ENCODE measurements around the gene TAS2R19.
A peak's percentile ranks its signal among the peaks of the same experiment; 100 is the strongest.
"Not testable (repeated sequence)": the region's sequence is repeated elsewhere in the genome, so short reads cannot be mapped to it uniquely, and the experiment has no call there.

The TAS2R19 gene

GRCh38 chr12:11022520-11022919, at the start of gene TAS2R19:
TAS2R19 (minus strand) TSS chr12:11022620; CDS start chr12:11022571, 49 bp downstream.
- H3K4me3 ChIP-seq (ENCODE audit: low read depth, low read length), result no peak within 1 kb of the TSS
- TF ChIP-seq CTCF (IDR thresholded peaks at IDR 0.05; ENCODE audit: low read depth, low read length, missing control alignments), result no peak
- in situ Hi-C loops (cut with HindIII; ENCODE audit: low sequenced_read_pairs), result no loop called here
- no peak for DNase-seq (ENCODE audit: low read depth)

- no peak for TF ChIP-seq CTCF (IDR thresholded peaks at IDR 0.05; ENCODE audit: low read depth, low read length, missing control alignments)
- H3K4me3 ChIP-seq (ENCODE audit: low read depth, low read length), result no peak overlapping the region
- in situ Hi-C loops (cut with HindIII; ENCODE audit: low sequenced_read_pairs), result no loop called here
- DNase-seq (ENCODE audit: low read depth), result no peak
Observed at GRCh38 chr12:11071414-11071813, 49.0 kb upstream of the TAS2R19 start.

GRCh38 chr12:11070999-11071398, 48.6 kb upstream of the TAS2R19 start:
- no peak for TF ChIP-seq CTCF (IDR thresholded peaks at IDR 0.05; ENCODE audit: low read depth, low read length, missing control alignments)
- in situ Hi-C loops (cut with HindIII; ENCODE audit: low sequenced_read_pairs), result no loop called here
- no peak overlapping the region for H3K4me3 ChIP-seq (ENCODE audit: low read depth, low read length)
- DNase-seq (ENCODE audit: low read depth), result no peak

- no peak overlapping the region for H3K4me3 ChIP-seq (ENCODE audit: low read depth, low read length)
- no peak for TF ChIP-seq CTCF (IDR thresholded peaks at IDR 0.05; ENCODE audit: low read depth, low read length, missing control alignments)
- DNase-seq (ENCODE audit: low read depth), result no peak
- in situ Hi-C loops (cut with HindIII; ENCODE audit: low sequenced_read_pairs), result no loop called here
Observed at GRCh38 chr12:11069854-11070365, 47.5 kb upstream of the TAS2R19 start.

GRCh38 chr12:11067514-11067913, 45.1 kb upstream of the TAS2R19 start:
- no peak overlapping the region for H3K4me3 ChIP-seq (ENCODE audit: low read depth, low read length)
- peak; percentile 6 for DNase-seq (ENCODE audit: low read depth)
- TF ChIP-seq CTCF (IDR thresholded peaks at IDR 0.05; ENCODE audit: low read depth, low read length, missing control alignments), result no peak
- in situ Hi-C loops (cut with HindIII; ENCODE audit: low sequenced_read_pairs), result no loop called here

GRCh38 chr12:11062194-11062593, 39.8 kb upstream of the TAS2R19 start, which contains the start of gene TAS2R46:
TAS2R46 (minus strand) TSS chr12:11062294; CDS start chr12:11062294, 0 bp downstream.
- H3K4me3 ChIP-seq (ENCODE audit: low read depth, low read length); in situ Hi-C loops (cut with HindIII; ENCODE audit: low sequenced_read_pairs); DNase-seq (ENCODE audit: low read depth): not testable (repeated sequence)

- no peak for TF ChIP-seq CTCF (IDR thresholded peaks at IDR 0.05; ENCODE audit: low read depth, low read length, missing control alignments)
- no peak for DNase-seq (ENCODE audit: low read depth)
- H3K4me3 ChIP-seq (ENCODE audit: low read depth, low read length), result no peak overlapping the region
- in situ Hi-C loops (cut with HindIII; ENCODE audit: low sequenced_read_pairs), result no loop called here
Observed at GRCh38 chr12:11059784-11060183, 37.4 kb upstream of the TAS2R19 start.

Data from astrocyte of the cerebellum (primary cell).